GM18511 (cell line): ENCODE data around the gene HORMAD2.
"Not testable (repeated sequence)": the region's sequence is repeated elsewhere in the genome, so short reads cannot be mapped to it uniquely, and the experiment has no call there.

Source experiments
- ATAC-seq: cut with Tn5 transposase; IDR thresholded peaks from one replicate; pipeline ENCODE4 v1.9.1; 2021; ENCODE audit warnings: mild to moderate bottlenecking, moderate library complexity; ENCODE audit not compliant: unreplicated experiment

The HORMAD2 gene

DNA sequence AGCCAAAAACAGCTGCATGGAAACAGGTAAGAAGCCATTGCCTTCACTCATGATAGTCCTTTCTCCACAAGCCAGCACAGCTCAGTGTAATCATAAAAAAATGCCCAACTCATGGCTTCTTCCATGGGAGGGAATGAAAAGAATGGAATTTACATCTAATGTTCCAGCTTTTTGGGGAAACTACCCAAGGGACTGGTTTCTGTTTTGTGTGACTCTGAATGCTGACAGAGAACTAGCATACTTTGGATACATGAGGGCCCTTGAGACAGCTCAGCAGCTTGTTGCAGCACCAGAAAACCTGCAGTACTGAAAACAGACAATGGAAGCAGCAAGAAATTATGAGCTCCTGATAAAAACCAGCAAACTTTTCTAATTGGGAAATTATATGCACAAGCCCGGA lies 24.2 kb upstream of the HORMAD2 start:
- ATAC-seq: no peak

GRCh38 chr22:30057375-30057774 lies 22.9 kb upstream of the HORMAD2 start:
- ATAC-seq: no peak

GRCh38 chr22:30059346-30060020 lies 20.8 kb upstream of the HORMAD2 start:
- ATAC-seq: not testable (repeated sequence)

DNA sequence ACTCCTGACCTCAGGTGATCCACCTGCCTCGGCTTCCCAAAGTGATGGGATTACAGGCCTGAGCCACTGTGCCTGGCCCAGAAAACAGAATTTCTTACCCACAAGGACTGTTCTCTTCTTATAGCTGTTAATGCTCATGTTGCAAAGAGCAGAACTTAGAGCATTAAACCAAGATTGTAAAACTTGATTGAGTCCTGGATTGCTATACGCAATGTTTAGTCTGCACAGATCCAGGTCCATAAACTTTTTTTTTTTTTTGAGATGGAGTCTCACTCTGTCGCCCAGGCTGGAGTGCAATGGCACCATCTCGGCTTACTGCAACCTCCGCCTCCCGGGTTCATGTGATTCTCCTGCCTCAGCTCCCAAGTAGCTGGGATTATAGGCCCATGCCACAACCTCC lies 19.2 kb upstream of the HORMAD2 start:
- not testable (repeated sequence) for ATAC-seq

DNA sequence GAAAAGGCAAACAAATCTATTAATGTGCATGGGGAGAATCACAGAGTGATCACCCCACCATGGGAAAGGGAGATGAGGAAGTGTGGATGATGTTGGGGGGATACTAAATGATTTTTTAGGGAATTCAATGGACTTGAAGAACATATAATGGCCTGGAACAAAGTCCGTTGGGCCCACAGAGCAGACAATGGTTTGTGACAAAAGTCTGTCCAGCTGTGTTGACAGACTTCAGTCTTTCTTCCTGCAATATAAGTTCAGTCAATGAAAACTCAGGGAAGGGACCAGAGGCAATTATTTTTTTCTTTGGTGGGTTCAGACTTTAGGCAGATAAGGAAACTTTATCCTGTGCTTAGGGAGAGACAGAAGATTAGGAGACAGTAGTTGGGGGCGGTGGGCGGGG lies 18.0 kb upstream of the HORMAD2 start:
- no peak for ATAC-seq

DNA sequence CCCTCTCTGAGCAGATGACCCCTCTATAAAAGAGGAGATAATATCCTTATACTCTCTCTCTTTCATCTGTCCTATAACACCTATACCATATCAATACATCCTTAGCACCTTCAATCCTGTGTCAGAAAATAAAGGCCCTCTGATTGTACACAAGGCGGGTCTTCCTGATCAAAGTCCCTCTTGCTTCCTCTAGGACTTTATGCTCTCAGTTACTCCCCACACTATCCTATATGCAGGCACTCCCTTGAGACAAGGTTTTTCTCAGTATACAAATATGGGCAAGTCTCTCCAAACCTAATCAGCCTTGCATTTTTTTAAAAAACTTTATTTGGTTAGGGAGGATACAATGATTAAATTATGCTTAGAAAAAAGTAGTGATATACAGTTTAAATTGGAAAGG lies 17.3 kb upstream of the HORMAD2 start:
- ATAC-seq: no peak

GRCh38 chr22:30064172-30064571 lies 16.1 kb upstream of the HORMAD2 start:
- no peak for ATAC-seq

GRCh38 chr22:30073743-30074142 lies 6.5 kb upstream of the HORMAD2 start:
- no peak for ATAC-seq

- no peak for ATAC-seq
Measured at GRCh38 chr22:30074147-30074546, 6.1 kb upstream of the HORMAD2 start.

DNA sequence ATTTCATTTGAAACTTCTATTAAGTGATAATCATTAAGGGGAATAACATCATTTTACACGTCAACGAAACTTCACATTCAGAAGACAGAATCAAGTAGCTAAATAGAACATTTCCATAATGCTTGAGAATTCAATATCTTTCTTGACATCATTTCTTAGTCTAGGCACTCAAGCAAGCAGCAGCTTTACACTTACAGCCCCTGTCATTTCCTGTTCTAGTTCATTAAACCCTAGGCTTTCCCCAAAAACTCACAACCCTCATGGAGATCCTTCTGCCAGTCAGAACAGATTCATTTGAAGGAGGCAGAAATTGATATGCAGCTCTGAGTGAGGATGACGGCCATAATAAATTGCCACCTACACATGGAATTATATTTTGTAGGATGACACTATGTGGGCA lies 5.3 kb upstream of the HORMAD2 start:
- ATAC-seq: no peak

- no peak for ATAC-seq
Measured at GRCh38 chr22:30077279-30077880, 2.9 kb upstream of the HORMAD2 start.

GRCh38 chr22:30078320-30079311 lies 1.6 kb upstream of the HORMAD2 start:
- ATAC-seq: no peak

DNA sequence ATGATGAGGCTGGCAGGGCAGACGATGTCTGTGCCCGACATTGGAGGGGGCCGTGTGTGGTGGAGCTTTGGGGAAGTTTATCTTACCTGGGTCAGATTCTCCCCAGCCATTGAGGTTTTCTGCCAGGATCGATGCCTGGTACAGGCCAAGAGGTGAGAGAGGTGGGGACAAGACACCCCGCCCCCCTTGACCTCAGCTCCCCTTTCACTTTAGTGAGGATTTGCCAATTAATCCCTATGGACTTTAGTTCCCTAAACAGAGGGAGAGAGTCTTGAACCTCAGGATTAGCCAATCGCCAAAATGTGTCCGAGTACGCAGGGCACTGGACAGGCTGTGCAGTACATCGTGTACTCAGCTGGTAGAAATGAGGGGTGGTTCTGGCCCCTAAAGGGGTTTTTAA lies 541 bp downstream of the HORMAD2 start:
- ATAC-seq: no peak

DNA sequence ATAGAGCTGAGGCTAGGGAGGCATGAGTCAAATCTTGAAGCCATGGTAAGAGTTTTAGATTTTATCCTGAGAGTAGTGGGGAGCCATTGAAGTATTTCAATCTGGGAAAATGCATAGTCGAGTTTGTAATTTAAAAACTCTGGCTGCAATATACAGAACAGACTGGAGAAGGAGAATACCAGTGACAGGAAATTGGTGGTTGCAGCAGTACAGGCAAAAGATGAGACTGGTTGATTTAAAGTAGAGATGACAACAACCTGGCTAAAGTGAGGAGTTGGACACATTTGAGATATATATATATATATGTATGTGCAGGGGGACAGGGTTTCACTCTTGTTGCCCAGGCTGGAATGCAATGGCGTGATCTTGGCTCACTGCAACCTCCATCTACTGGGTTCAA lies 6.2 kb downstream of the HORMAD2 start:
- no peak for ATAC-seq

DNA sequence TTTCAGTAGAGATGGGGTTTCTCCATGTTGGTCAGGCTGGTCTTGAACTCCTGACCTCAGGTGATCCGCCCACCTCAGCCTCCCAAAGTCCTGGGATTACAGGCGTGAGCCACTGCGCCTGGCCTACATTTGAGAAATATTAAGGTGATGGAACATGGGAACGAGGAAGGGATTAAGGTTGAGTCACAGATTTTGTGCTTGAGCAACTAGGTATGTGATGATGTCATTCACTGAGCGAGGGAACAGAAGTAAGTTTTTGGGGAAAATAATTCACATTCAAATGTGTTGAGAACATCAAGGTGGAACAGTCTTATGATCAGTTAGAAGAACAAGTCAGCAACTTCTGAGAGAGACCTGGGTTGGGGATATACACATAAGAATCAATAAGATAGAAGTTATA lies 6.8 kb downstream of the HORMAD2 start:
- not testable (repeated sequence) for ATAC-seq

DNA sequence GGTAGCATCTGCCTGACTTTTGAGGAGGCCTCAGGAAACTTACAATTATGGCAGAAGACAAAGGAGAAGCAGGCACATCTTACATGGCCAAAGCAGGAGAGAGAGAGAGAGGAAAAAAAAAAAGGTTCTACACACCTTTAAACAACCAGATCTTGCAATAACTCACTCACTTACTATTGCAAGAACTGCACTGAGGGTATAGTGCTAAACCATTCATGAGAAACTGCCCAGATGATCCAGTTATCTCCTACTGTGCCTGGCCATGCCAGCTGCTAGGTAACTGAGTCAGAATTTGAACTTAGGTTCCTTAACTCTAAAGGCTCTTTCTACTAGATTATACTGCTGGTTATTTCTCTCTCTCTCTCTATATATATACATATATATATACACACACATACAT lies 7.3 kb downstream of the HORMAD2 start:
- no peak for ATAC-seq

GRCh38 chr22:30088468-30088867 lies 8.2 kb downstream of the HORMAD2 start:
- ATAC-seq: no peak

GRCh38 chr22:30089655-30089974 lies 9.4 kb downstream of the HORMAD2 start:
- no peak for ATAC-seq

DNA sequence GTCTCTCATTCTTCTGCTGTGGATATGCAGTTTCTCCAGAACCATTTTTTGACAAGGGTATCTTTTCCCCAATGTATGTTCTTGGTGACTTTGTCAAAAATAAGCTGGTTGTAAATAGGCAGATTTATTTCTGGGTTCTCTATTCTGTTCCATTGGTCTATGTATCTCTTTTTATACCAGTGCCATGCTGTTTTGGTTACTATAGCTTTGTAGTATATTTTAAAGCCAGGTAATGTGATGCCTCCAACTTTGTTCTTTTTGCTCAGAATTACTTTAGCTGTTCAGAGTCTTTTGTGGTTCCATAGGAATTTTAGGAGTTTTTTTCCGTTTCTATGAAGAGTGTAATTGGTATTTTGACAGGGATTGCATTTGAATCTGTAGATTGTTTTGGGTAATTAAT lies 12.4 kb downstream of the HORMAD2 start:
- no peak for ATAC-seq

DNA sequence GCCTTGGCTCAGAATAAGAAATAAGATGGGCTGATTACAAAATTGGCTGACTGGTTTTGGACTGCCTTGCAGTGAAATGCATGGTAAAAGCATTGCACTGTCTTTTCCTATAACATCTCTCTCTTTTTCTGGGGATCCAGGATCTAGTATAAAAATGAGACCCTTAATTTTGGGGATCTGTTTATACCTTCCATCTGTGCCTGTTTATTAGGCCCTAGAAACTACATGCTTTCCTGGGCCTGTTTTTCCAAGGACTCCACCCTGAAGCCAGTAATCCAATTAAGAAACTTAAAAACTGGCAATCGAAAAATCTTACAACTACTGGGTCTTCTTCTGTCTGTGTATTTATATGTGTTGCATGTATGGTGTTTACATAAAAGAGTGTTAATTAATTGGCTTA lies 14.5 kb downstream of the HORMAD2 start:
- no peak for ATAC-seq

DNA sequence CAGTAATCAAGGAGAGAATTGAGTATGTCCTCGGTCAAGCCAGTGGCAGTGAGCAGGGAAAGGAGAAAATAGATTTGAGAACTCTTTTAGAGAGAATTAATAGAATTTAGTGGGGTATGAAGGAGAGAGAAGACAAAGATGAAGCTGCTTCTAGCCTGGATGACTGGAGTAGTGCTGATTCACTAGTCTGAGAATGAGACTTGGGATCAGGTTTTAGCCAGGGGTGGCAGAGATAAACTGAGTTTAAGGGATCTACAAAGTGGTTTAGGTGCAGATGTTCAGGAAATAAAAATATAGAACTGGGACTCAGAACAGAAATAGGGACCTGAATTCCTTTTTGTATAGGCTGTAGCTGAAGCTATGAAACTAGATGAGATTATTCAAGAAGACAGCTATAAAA lies 17.6 kb downstream of the HORMAD2 start:
- no peak for ATAC-seq

DNA sequence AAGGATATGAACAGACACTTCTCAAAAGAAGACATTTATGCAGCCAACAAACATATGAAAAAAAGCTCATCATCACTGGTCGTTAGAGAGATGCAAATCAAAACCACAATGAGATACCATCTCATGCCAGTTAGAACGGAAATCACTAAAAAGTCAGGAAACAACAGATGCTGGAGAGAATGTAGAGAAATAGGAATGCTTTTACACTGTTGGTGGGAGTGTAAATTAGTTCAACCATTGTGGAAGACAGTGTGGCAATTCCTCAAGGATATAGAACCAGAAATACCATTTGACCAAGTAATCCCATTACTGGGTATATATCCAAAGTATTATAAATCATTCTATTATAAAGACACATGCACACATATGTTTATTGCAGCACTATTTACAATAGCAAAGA lies 20.5 kb downstream of the HORMAD2 start:
- ATAC-seq: not testable (repeated sequence)
